Gastroesophageal sphincter (tissue), 3 donors: ENCODE data around the gene TMEM176B.

Experiments
- POLR2A ChIP-seq, 2 donors: fragments of 450-650 bp; IDR thresholded peaks; one replicate each; pipeline ENCODE4 v1.6.1; 2017; ENCODE audit warnings: antibody characterized with exemption in 2 of 2, mild to moderate bottlenecking in 2 of 2, moderate library complexity in 1 of 2
- TF ChIP-seq, protein P1 (sequence below), 4 experiments: fragments of 200-600 bp in 2 of 4; fragments of 450-650 bp in 2 of 4; sonication (generic) in 1 of 4; IDR thresholded peaks; one replicate each; pipeline ENCODE4 v1.5.1; 2017 to 2019; ENCODE audit warnings: antibody characterized with exemption in 4 of 4, mild to moderate bottlenecking in 2 of 4, moderate library complexity in 2 of 4

GRCh38 chr7:150784954-150785353, 15.2 kb downstream of the TMEM176B start:
- TF ChIP-seq POLR2A (IDR thresholded peaks at IDR 0.05): no peak
- TF ChIP-seq, protein P1, sequence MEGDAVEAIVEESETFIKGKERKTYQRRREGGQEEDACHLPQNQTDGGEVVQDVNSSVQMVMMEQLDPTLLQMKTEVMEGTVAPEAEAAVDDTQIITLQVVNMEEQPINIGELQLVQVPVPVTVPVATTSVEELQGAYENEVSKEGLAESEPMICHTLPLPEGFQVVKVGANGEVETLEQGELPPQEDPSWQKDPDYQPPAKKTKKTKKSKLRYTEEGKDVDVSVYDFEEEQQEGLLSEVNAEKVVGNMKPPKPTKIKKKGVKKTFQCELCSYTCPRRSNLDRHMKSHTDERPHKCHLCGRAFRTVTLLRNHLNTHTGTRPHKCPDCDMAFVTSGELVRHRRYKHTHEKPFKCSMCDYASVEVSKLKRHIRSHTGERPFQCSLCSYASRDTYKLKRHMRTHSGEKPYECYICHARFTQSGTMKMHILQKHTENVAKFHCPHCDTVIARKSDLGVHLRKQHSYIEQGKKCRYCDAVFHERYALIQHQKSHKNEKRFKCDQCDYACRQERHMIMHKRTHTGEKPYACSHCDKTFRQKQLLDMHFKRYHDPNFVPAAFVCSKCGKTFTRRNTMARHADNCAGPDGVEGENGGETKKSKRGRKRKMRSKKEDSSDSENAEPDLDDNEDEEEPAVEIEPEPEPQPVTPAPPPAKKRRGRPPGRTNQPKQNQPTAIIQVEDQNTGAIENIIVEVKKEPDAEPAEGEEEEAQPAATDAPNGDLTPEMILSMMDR (IDR thresholded peaks at IDR 0.05): no peak
